Measurements from ENCODE around the gene PNMA8A. TPM values are rescaled to one million over a fixed set of nuclear protein-coding genes. Genes with fewer than 3 reads are reported as not detected.

PNMA8A gene
- total and polyA plus RNA-seq, 2 of the 8 experiments (the other 6 are each of a cell fraction or from before 2014, with no cell fraction given) = 10.0 to 22.8 TPM

GRCh38 chr19:46482631-46483030 is 11.3 kb upstream of the PNMA8A start (continued):
- TF ChIP-seq CBX8 (IDR thresholded peaks at IDR 0.05; ENCODE audit: borderline replicate concordance, low read depth, low read length) = no peak
- TF ChIP-seq USF2 (IDR thresholded peaks at IDR 0.05; ENCODE audit: low read length) = no peak
- no peak for TF ChIP-seq CTBP2 (IDR thresholded peaks at IDR 0.05; ENCODE audit: borderline replicate concordance, insufficient read depth, insufficient read length, low read length)
- TF ChIP-seq BCL11A (IDR thresholded peaks at IDR 0.05; ENCODE audit: low read depth in 2 of 2, low read length in 2 of 2) = no peak

All from H1 (cell line).